Neural progenitor cell (in vitro differentiated cells): ENCODE results near the gene BAZ1A. TPM values are rescaled to one million over a fixed set of nuclear protein-coding genes. Genes with fewer than 3 reads are reported as not detected.

ENCODE experiments used
- DNase-seq: peaks from one replicate; pipeline ENCODE4 v3.0.0-alpha.2; 2016; ENCODE audit warnings: low spot score
- H2AFZ ChIP-seq: fragments of 200-600 bp; sonication (generic); replicated peaks from 2 replicates; pipeline ENCODE4 v1.6.1; 2016; ENCODE audit warnings: antibody characterized with exemption
- H3F3A ChIP-seq: fragments of 200-600 bp; sonication (generic); 2 replicates; pipeline ENCODE4 v1.6.1; 2016; ENCODE audit warnings: antibody characterized with exemption, low read depth
- H3K27ac ChIP-seq: fragments of 200-600 bp; sonication (generic); 2 replicates; pipeline ENCODE4 v1.5.1; 2016; ENCODE audit warnings: mild to moderate bottlenecking
- H3K27me3 ChIP-seq: fragments of 200-600 bp; sonication (generic); 2 replicates; pipeline ENCODE4 v1.6.1; 2016; ENCODE audit warnings: mild to moderate bottlenecking, moderate library complexity
- H3K36me3 ChIP-seq: fragments of 200-600 bp; sonication (generic); 2 replicates; pipeline ENCODE4 v1.5.1; 2016
- H3K4me1 ChIP-seq: fragments of 200-600 bp; sonication (generic); 2 replicates; pipeline ENCODE4 v1.6.1; 2016; ENCODE audit warnings: mixed run types
- H3K4me2 ChIP-seq: fragments of 200-600 bp; sonication (generic); 2 replicates; pipeline ENCODE4 v1.6.1; 2016
- H3K4me3 ChIP-seq: fragments of 200-600 bp; sonication (generic); 2 replicates; pipeline ENCODE4 v1.5.1; 2016
- H3K79me2 ChIP-seq: fragments of 200-600 bp; sonication (generic); 2 replicates; pipeline ENCODE4 v1.6.1; 2016; ENCODE audit warnings: low read depth
- H3K9ac ChIP-seq: fragments of 200-600 bp; sonication (generic); 2 replicates; pipeline ENCODE4 v1.6.1; 2016
- H3K9me3 ChIP-seq: fragments of 200-600 bp; sonication (generic); 2 replicates; pipeline ENCODE4 v1.5.1; 2016; ENCODE audit warnings: low read depth
- H4K20me1 ChIP-seq: fragments of 200-600 bp; sonication (generic); 2 replicates; pipeline ENCODE4 v1.6.1; 2016; ENCODE audit warnings: low read depth
- H3K27ac Mint-ChIP-seq: 3 replicates; pipeline ENCODE4 v1.8.0; 2021; ENCODE audit warnings: mixed read lengths
- H3K27me3 Mint-ChIP-seq: 2 replicates; pipeline ENCODE4 v1.8.0; 2022; ENCODE audit warnings: low read depth, mild to moderate bottlenecking, inconsistent platforms, moderate library complexity, mixed read lengths; ENCODE audit not compliant: insufficient read depth
- H3K36me3 Mint-ChIP-seq: 3 replicates; pipeline ENCODE4 v1.8.0; 2021; ENCODE audit warnings: mixed read lengths
- H3K4me1 Mint-ChIP-seq: 3 replicates; pipeline ENCODE4 v1.8.0; 2021; ENCODE audit warnings: mixed read lengths
- H3K4me3 Mint-ChIP-seq: 3 replicates; pipeline ENCODE4 v1.8.0; 2021; ENCODE audit warnings: mild to moderate bottlenecking, moderate library complexity, mixed read lengths
- H3K9me3 Mint-ChIP-seq: 3 replicates; pipeline ENCODE4 v1.8.0; 2020; ENCODE audit warnings: mixed read lengths
- CTCF ChIP-seq: fragments of 200-600 bp; sonication (generic); IDR thresholded peaks from 2 replicates; pipeline ENCODE4 v1.5.1; 2017; ENCODE audit warnings: antibody characterized with exemption, mild to moderate bottlenecking
- EZH2 ChIP-seq: fragments of 200-600 bp; sonication (generic); IDR thresholded peaks from 2 replicates; pipeline ENCODE4 v1.6.1; 2017; ENCODE audit warnings: antibody characterized with exemption, mild to moderate bottlenecking, moderate library complexity
- EZH2phosphoT487 ChIP-seq: fragments of 200-600 bp; sonication (generic); IDR thresholded peaks from 2 replicates; pipeline ENCODE4 v1.6.1; 2017; ENCODE audit warnings: antibody characterized with exemption
- total RNA-seq: library from RNA; depleted of rRNA; stranded (reverse); fragments of >200 nt; gene quantifications from 2 replicates; pipeline ENCODE4 v1.2.3, GENCODE V29; 2015; ENCODE audit warnings: low replicate concordance

BAZ1A gene
- total RNA-seq, 1 donor from 2014 or later = 11.5 TPM

- Histone ChIP-seq H3K79me2 (no peaks in the 10 kb centered on the region), H2AFZ (no peak overlapping the region)
Measured at GRCh38 chr14:34863844-34864243, 11.3 kb downstream of the BAZ1A start.

GRCh38 chr14:34858765-34859164 lies 16.4 kb downstream of the BAZ1A start:
- Histone ChIP-seq H3K9ac (no peak overlapping the region), H4K20me1 (no peaks in the 10 kb centered on the region), H3K79me2 (no peaks in the 10 kb centered on the region), H3F3A (no peaks in the 10 kb centered on the region), H3K4me2 (no peak overlapping the region), H3K27ac (no peak overlapping the region), H3K4me3 (no peak overlapping the region), H3K9me3 (no peaks in the 10 kb centered on the region), H3K36me3 (no peaks in the 10 kb centered on the region), H3K4me1 (no peaks in the 10 kb centered on the region), H2AFZ (no peak overlapping the region), H3K27me3 (no peaks in the 10 kb centered on the region)
- peaks cover 2% of the 10 kb centered on the region for H3K27me3 Mint-ChIP-seq
- H3K4me3 Mint-ChIP-seq = no peak overlapping the region
- H3K9me3 Mint-ChIP-seq = no peaks in the 10 kb centered on the region
- H3K27ac Mint-ChIP-seq = no peak overlapping the region
- peaks cover 29% of the 10 kb centered on the region for H3K36me3 Mint-ChIP-seq
- no peaks in the 10 kb centered on the region for H3K4me1 Mint-ChIP-seq
- TF ChIP-seq EZH2 = no peak
- no peak for TF ChIP-seq CTCF
- TF ChIP-seq EZH2phosphoT487 = no peak
- DNase-seq = no peak

More at GRCh38 chr14:34863844-34864243, 11.3 kb downstream of the BAZ1A start:
- Mint-ChIP-seq H3K27ac (no peak overlapping the region), H3K27me3 (no peaks in the 10 kb centered on the region), H3K4me3 (no peak overlapping the region), H3K36me3 (peaks cover 26% of the 10 kb centered on the region), H3K4me1 (no peaks in the 10 kb centered on the region), H3K9me3 (no peaks in the 10 kb centered on the region)
- Histone ChIP-seq H3K27ac (no peak overlapping the region), H4K20me1 (no peaks in the 10 kb centered on the region), H3K9me3 (no peaks in the 10 kb centered on the region), H3K4me1 (no peaks in the 10 kb centered on the region), H3K36me3 (no peaks in the 10 kb centered on the region), H3K4me3 (no peak overlapping the region), H3F3A (no peaks in the 10 kb centered on the region), H3K9ac (no peak overlapping the region), H3K27me3 (no peaks in the 10 kb centered on the region), H3K4me2 (no peak overlapping the region)
- DNase-seq = no peak
- no peak for TF ChIP-seq EZH2phosphoT487
- TF ChIP-seq CTCF = no peak
- no peak for TF ChIP-seq EZH2

GRCh38 chr14:34857689-34858449 lies 17.3 kb downstream of the BAZ1A start:
- Mint-ChIP-seq H3K36me3 (peaks cover 36% of the 10 kb centered on the region), H3K4me1 (no peaks in the 10 kb centered on the region), H3K27me3 (peaks cover 2% of the 10 kb centered on the region), H3K4me3 (no peak overlapping the region), H3K27ac (no peak overlapping the region), H3K9me3 (no peaks in the 10 kb centered on the region)
- Histone ChIP-seq H4K20me1 (no peaks in the 10 kb centered on the region), H3K79me2 (no peaks in the 10 kb centered on the region), H3K9me3 (no peaks in the 10 kb centered on the region), H2AFZ (no peak overlapping the region), H3K4me1 (no peaks in the 10 kb centered on the region), H3K27ac (no peak overlapping the region), H3K9ac (no peak overlapping the region), H3K4me2 (no peak overlapping the region), H3K36me3 (no peaks in the 10 kb centered on the region), H3K27me3 (no peaks in the 10 kb centered on the region), H3K4me3 (no peak overlapping the region), H3F3A (no peaks in the 10 kb centered on the region)
- TF ChIP-seq EZH2 = no peak
- TF ChIP-seq EZH2phosphoT487 = no peak
- TF ChIP-seq CTCF = no peak
- DNase-seq = no peak
